ENCODE measurements around the gene TMEM119. TPM values are rescaled to one million over a fixed set of nuclear protein-coding genes. Genes with fewer than 3 reads are reported as not detected.

TMEM119 gene
- total RNA-seq, 1 experiment from 2014 or later, result not detected

DNA sequence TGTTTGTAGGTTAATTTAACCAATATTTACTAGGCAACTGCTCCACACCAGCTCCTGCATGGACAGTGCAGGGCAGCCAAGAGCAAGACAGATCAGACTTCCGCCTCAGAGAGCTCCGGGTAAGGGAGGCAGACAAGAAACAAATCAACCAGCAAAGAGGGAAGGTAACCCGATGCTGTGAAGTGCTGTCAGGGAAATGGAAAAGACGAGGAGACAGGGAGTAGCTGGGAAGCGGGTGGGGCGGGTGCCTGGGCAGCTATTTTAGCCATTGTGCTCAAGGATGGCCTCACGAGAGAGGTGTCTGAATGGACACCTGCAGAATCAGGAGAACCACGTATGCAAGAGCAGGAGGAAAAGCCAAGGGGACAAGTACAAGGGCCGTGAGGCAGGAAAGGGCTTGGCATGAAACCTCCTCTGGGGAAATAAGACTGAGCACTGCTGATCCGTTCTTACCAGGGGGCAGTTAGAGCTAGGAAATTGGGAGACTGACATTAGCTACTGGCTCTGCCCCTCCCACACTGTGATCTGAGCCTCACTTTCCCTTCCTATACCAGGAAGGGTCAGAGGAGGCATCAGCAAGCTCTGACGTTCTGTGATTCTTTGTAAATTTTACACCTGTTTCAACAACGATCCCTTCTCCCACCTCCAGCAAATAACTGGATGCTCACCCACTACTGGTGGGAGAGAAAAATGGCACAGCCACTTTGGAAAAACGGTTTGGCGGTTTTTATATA lies 6.5 kb upstream of the TMEM119 start:
- DNase-seq (ENCODE audit: low read depth, low spot score), result no peak
- no peaks in the 10 kb centered on the region for H3K27me3 ChIP-seq (ENCODE audit: control insufficient read depth, insufficient read depth, low read length)
- intact Hi-C loops (cut with micrococcal nuclease; ENCODE audit: unreplicated experiment), result no loop called here
- ChIA-PET POLR2A (no interaction called here), CTCF (interaction anchor here (0.6 kb wide), 1 partner anchor 148 kb away, joined by 3 read pairs; no protein-coding TSS in a partner anchor)
- in situ Hi-C loops (cut with HindIII; ENCODE audit: low pct_unique_long_range_greater_than_20kb, low sequenced_read_pairs), result no loop called here
- no peak for ATAC-seq
- no peak overlapping the region for H3K4me3 ChIP-seq (ENCODE audit: low read depth in 2 of 2, low read length in 2 of 2)
- no peaks in the 10 kb centered on the region for H3K9me3 ChIP-seq (ENCODE audit: control insufficient read depth, insufficient read depth, low read depth, low read length)
- no TSS peak for BruUV-seq (replicated peaks)
- H3K36me3 ChIP-seq (ENCODE audit: control insufficient read depth, insufficient read depth, low read length), result no peaks in the 10 kb centered on the region
- H3K4me1 ChIP-seq (ENCODE audit: control insufficient read depth, insufficient read depth, low read length), result no peaks in the 10 kb centered on the region
- TF ChIP-seq CTCF (IDR thresholded peaks at IDR 0.05) (no peak), TCF7L2 (IDR thresholded peaks at IDR 0.05; ENCODE audit: low read depth, low read length) (no peak), POLR2AphosphoS5 (IDR thresholded peaks at IDR 0.05; ENCODE audit: low read depth, low read length) (no peak), REST (IDR thresholded peaks at IDR 0.05; ENCODE audit: insufficient read depth in 1 of 2, low read depth in 2 of 2, low read length in 1 of 2) (no peak), SIN3A (IDR thresholded peaks at IDR 0.05; ENCODE audit: borderline replicate concordance, insufficient read depth, low read depth, low read length) (no peak)
- H3K27ac ChIP-seq (ENCODE audit: low read length), result no peak overlapping the region

- DNase-seq (ENCODE audit: low read depth, low spot score) (no peak), ATAC-seq (no peak)
- in situ Hi-C loops (cut with HindIII; ENCODE audit: low pct_unique_long_range_greater_than_20kb, low sequenced_read_pairs), result no loop called here
- no peak overlapping the region for H3K27ac ChIP-seq (ENCODE audit: low read length)
- no peak overlapping the region for H3K4me3 ChIP-seq (ENCODE audit: low read depth in 2 of 2, low read length in 2 of 2)
- H3K4me1 ChIP-seq (ENCODE audit: control insufficient read depth, insufficient read depth, low read length), result no peaks in the 10 kb centered on the region
- ChIA-PET POLR2A (no interaction called here), CTCF (interaction anchor here (0.6 kb wide), 1 partner anchor 147 kb away, joined by 3 read pairs; no protein-coding TSS in a partner anchor)
- no TSS peak for BruUV-seq (replicated peaks)
- no peak for TF ChIP-seq SIN3A (IDR thresholded peaks at IDR 0.05; ENCODE audit: borderline replicate concordance, insufficient read depth, low read depth, low read length)
- TF ChIP-seq REST (IDR thresholded peaks at IDR 0.05; ENCODE audit: insufficient read depth in 1 of 2, low read depth in 2 of 2, low read length in 1 of 2), result no peak
- H3K36me3 ChIP-seq (ENCODE audit: control insufficient read depth, insufficient read depth, low read length), result no peaks in the 10 kb centered on the region
- no peaks in the 10 kb centered on the region for H3K27me3 ChIP-seq (ENCODE audit: control insufficient read depth, insufficient read depth, low read length)
- H3K9me3 ChIP-seq (ENCODE audit: control insufficient read depth, insufficient read depth, low read depth, low read length), result no peaks in the 10 kb centered on the region
- intact Hi-C loops (cut with micrococcal nuclease; ENCODE audit: unreplicated experiment), result no loop called here
Observed at GRCh38 chr12:108603743-108604142, 5.9 kb upstream of the TMEM119 start.

Data from Panc1 (cell line).